Amygdala (tissue), 56 donors: ENCODE data around the gene MRPS31.
"Not testable (repeated sequence)": the region's sequence is repeated elsewhere in the genome, so short reads cannot be mapped to it uniquely, and the experiment has no call there.

ENCODE experiments used
- DNase-seq, 56 donors: peaks; one replicate each; lab custom pipeline; 2025; lab: John Stamatoyannopoulos, UW

MRPS31 gene

GRCh38 chr13:40790154-40790616 lies 19.2 kb upstream of the MRPS31 start:
- DNase-seq: no peak

GRCh38 chr13:40789275-40790153 lies 18.5 kb upstream of the MRPS31 start, which contains the start of gene SLC25A15:
TSS of gene SLC25A15 (plus strand) at chr13:40789611. CDS start at chr13:40793227, 3,616 bp downstream.
- peak in 38 of 56 donors; percentile 9 to 62 (median 34) for DNase-seq

- not testable (repeated sequence) for DNase-seq
Measured at GRCh38 chr13:40788540-40789274, 17.7 kb upstream of the MRPS31 start.

- no peak for DNase-seq
Measured at GRCh38 chr13:40787062-40787461, 16.1 kb upstream of the MRPS31 start.

- no peak for DNase-seq
Measured at GRCh38 chr13:40786568-40786996, 15.6 kb upstream of the MRPS31 start.

- no peak for DNase-seq
Measured at GRCh38 chr13:40784540-40784939, 13.6 kb upstream of the MRPS31 start.

- not testable (repeated sequence) for DNase-seq
Measured at GRCh38 chr13:40782971-40783370, 12.0 kb upstream of the MRPS31 start.

- no peak for DNase-seq
Measured at GRCh38 chr13:40781717-40782116, 10.7 kb upstream of the MRPS31 start.

- no peak for DNase-seq
Measured at GRCh38 chr13:40780822-40781401, 9.9 kb upstream of the MRPS31 start.

GRCh38 chr13:40779796-40780285 lies 8.9 kb upstream of the MRPS31 start:
- no peak for DNase-seq

GRCh38 chr13:40779049-40779448 lies 8.1 kb upstream of the MRPS31 start:
- DNase-seq: no peak

- DNase-seq: no peak
Measured at GRCh38 chr13:40777809-40778175, 6.8 kb upstream of the MRPS31 start.

GRCh38 chr13:40777166-40777808 lies 6.3 kb upstream of the MRPS31 start:
- DNase-seq: peak in 6 of 56 donors; percentile 1 to 37 (median 14)

- DNase-seq: no peak
Measured at GRCh38 chr13:40776681-40777165, 5.7 kb upstream of the MRPS31 start.

- no peak for DNase-seq
Measured at GRCh38 chr13:40776232-40776631, 5.2 kb upstream of the MRPS31 start.

GRCh38 chr13:40774672-40775071 lies 3.7 kb upstream of the MRPS31 start:
- DNase-seq: no peak

- DNase-seq: no peak
Measured at GRCh38 chr13:40772765-40773473, 1.9 kb upstream of the MRPS31 start.

- DNase-seq: no peak
Measured at GRCh38 chr13:40770609-40770933, 419 bp downstream of the MRPS31 start.

- no peak for DNase-seq
Measured at GRCh38 chr13:40769970-40770369, 1.0 kb downstream of the MRPS31 start.

- no peak for DNase-seq
Measured at GRCh38 chr13:40765602-40766001, 5.4 kb downstream of the MRPS31 start.
